Suppressor macrophage (primary cell): ENCODE measurements around the gene NPHP4.

ENCODE experiments used
- DNase-seq, 4 experiments: peaks; one replicate each; pipeline ENCODE4 v3.0.0-alpha.2; 2020 to 2022

NPHP4 gene

DNA sequence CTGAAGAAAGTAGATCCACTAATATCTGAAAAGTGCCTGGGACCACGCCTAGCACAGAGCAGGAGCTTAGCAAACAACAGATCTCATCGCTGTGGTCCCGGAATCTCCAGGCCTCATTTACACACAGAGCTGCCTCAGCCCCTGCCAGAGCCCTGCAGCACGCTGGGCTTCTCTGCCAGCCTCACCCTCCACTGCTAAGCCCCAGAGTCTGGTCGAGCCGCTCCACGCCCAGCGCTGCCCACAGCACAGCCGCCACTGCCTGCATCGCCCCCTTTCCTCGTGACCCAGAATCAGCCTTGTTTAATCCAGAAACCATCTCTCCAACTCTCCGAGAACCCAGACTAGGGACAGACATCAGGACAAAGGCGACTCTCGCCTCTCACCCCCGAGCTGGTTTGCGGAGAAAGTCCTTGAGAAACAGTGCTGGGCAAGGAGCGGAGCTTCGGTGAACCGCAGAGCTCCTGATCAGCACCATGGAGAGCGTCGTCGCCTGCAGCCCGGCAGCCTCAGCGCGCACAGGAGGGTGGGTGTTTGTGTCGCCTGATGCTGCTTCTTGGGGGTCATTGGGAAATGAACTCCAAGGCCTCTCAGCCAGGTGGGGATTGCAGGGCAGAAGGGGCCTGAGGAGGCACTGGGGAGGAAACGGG, 145.1 kb downstream of the NPHP4 start:
- peak; percentile 26 to 59 (median 27) for DNase-seq

DNA sequence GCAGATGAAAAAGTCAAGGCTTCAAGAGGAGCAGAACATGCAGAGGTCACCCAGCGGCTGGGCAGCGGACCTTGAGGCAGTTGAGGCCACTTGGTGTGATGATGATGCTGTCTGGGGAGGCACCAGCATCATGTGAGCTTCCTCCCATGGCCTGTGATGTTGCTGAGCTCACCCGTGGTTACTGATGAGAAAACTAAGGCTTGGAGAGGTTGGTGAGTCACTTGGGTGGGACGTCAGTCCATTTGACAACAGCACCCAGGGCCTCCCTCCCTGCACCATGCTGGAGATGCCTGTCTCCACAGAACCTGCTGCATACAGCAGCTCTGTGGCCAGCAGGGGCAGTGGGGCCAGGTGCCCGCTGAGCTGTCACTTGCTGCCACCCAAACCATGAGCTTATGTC, 146.8 kb downstream of the NPHP4 start:
- DNase-seq = peak in 1 of 4 experiments; percentile 8

DNA sequence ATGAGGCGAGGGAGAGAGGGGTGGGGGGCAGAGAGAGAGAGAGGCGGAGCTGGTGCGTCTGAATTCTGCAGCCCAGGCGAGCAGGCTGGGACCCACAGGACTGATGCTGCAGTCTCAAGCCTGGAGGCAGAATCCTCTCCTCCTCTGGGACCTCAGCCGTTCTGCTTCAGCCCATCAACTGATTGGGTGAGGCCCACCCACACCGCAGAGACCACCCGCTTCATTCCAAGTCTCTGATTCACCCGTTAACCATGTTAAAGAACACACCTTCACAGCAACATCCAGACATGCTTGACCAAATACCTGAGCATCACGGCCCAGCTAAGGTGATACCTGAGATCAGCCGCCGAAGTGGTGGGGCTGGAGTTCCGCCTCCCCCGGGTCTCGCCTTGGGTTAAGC, 147.8 kb downstream of the NPHP4 start:
- DNase-seq = no peak

DNA sequence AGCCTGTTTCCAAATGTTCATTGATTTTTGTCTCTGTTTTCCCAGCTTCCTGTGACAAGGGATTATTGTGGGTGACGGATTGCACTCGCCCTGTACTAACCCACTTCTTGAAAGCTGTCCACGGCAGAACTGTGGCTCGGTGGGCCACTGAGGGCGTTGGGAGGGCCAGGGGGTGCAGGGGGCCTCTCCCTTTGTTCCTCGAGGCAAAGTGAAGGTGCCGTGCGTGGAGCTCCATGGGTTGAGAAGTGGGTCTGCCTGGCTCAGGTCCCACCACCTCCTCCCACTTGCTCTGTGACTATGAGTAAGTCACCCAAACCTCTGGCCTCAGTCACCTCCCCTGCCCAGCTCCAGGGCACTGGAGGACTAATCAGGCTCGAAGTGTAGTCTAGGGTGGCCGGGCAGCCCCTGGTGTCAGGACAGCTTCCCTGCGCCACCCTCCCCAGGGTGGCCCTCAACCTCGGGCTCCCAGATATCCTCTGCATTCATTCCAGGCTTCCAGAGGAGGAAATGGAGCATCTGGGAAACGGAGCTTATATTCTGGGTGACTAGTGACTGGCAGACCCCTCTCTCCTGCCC, 148.6 kb downstream of the NPHP4 start:
- DNase-seq = no peak

DNA sequence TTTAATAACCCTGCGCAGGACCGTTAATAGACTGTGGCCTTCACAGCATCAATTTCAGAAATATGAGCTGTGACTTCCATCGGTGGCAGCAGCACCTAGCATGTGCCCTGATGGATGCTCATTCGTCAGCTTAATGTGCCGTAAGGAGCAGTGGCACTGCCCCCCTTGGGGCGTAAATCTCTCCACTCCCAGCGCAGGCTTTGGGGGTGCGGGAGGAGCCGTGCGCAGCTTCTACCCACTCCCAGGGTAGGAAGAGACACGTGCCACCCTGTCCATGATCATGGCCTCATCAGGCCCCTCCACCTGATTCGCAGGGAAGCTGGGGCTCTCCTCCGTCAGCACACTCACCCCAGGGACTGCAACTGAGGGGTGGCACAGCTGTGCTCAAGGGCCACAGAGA, 149.5 kb downstream of the NPHP4 start:
- no peak for DNase-seq

DNA sequence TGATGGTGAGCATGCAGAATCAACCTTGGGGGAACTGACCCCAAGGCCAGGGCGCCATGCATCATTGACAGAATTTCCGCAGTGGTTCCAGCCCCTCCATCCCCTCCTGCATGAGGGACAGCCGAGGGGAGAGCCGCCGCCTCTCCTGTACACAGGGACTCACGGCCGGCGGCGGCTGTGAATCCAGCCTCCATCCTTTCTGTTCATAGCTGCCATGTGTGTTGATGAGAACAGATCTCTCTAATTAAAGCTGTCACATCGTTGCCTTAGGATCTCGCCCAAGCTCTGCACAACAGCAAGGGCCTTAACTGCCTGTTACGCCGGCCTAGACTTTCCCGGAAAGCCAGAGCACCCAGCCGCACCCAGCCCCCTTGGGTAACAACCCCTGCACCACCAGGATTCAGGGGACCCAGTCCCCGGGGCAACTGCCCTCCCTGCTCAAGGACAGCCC, 151.6 kb downstream of the NPHP4 start:
- no peak for DNase-seq

DNA sequence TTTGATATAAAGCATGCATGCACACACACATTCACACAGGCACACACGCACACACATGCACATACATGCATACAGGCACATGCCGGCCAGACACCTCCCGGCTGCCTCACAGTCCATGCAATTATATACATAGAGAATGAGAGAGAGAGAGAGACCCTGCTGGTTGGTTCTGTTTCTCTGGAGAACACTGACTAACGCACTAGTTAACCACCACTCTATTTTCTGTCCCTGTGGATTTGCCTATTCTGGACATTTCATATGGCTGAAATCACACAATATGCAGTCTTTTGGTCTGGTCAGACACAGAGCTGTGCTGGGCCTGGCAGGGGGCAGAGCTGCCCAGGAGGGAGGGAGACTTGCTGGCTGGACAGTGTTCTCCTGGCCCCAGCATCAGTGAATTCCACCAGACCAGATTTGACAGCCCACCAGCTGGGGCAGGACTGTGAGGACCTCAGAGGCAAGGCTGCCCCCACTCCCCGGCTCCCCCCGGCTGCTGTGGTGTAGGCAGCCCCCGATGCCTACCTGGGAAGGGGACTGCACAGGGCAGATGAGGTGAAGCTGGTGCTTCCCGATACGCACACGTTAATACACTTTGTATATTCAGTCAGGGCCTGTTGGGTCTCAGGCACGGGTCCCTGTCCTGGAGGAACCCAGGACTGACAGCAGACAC, 152.2 kb downstream of the NPHP4 start:
- no peak for DNase-seq

DNA sequence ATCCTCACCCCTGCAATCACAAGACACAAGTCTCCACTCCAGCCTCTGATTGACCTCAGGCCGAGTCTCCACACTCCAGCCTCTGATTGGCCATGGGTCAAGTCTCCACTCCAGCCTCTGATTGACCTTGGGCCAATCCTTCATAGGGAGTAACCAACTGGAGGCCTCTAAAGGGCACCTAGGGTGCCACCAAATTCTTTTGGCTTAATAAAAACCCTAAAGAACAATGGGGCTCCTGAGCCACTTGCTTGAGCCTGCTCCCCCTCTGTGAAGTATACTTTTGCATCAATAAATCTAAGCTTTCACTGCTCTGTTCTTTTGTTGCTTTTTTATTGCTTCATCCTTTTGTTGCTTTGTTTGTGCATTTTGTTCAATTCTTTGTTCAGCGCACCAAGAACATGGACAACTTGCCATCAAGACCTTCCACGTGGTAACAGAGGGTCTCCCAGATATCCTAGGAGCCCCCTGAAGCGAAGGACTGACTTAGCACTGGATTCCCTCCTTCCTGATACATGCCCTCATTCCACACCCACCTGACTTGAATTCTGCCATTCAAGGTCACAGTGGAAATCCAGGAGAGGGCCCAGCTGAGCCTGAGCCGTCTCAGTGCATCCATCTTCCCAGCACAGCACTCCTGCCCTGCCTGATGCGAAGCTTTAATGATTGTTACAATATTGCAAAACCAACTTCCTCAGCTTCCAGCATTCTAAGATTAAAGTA, 152.9 kb downstream of the NPHP4 start:
- DNase-seq = no peak

DNA sequence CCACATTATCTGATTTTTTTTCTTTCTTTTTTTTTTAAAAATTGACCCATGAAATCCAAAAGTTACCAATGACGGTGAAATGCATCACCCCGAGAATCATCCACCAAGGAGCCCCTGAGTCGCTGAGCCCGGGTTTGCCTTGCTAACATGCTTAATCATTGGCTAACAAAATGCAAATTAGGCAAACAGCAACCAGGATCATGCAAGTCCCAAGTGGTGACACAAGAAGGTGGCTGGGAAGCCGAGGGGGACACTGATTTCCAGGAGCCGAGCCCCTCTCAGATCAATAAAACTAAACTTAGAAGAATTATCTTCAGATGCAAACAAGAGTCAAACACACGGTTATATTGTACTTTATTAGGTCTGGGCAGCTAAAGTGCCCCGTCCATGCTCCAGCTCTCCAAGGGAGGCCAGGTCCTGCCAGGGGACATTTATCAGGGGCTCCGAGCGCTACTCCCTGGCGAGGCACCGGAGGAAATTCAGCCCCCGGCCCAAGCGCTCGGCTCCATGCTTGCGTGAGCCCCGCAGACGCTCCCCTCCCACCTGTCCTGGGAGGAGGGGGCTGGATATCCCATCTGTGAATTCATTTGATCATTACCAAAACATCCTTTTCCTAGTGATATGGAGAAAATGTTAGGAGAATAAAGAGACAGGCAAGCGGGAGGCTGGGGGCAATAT, 154.1 kb downstream of the NPHP4 start:
- DNase-seq = no peak

DNA sequence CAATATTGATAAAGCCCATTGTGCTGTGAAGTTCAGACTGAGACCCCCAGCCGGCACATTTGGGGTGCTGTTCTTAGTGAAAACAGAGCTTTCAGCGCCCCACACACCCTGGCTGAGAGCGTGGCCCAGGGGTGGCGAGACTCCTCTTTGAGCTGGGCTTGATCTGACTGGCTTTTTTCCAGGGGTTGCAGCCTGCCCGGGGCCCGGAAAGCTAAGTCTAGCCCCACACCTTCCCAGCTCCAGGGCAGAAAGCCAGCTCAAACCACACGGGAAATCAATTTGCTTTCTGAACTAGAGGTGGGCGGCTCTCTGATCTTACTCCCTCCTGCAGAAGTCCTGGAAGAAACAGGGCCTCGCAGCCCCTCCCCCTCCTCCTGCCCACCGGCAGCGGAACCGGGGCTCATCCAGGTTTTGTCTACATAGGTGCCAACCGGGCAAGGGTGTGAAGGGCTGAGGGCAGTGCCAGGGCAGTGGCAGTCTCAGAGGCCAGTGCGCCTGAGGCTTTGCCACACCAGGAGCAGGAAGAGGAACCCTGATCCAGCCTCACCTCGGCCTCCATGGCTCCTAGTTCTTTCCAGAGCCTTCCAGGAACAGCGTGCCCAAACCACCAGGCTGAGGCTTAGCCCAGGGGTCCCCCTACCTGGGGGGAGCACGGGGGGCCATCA, 155.3 kb downstream of the NPHP4 start:
- no peak for DNase-seq

DNA sequence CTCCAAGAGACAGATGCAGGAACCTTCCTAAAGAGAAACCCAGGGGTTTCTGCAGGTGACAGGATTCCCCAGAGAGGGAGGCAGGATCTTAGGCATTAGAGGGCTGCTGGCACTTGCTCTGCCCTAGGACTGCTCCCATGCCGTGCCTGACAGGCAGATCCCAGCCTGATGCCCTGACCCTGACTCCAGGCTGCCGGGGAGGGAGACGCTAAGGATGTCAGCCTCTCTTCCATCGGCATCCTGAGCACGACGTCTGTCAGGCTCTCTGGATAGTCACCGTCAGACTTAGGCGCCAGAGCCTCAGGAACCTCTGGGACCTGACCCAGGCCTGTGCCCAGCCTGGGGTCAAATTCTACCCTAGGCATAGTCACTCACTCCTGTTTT, 157.1 kb downstream of the NPHP4 start:
- DNase-seq = no peak

DNA sequence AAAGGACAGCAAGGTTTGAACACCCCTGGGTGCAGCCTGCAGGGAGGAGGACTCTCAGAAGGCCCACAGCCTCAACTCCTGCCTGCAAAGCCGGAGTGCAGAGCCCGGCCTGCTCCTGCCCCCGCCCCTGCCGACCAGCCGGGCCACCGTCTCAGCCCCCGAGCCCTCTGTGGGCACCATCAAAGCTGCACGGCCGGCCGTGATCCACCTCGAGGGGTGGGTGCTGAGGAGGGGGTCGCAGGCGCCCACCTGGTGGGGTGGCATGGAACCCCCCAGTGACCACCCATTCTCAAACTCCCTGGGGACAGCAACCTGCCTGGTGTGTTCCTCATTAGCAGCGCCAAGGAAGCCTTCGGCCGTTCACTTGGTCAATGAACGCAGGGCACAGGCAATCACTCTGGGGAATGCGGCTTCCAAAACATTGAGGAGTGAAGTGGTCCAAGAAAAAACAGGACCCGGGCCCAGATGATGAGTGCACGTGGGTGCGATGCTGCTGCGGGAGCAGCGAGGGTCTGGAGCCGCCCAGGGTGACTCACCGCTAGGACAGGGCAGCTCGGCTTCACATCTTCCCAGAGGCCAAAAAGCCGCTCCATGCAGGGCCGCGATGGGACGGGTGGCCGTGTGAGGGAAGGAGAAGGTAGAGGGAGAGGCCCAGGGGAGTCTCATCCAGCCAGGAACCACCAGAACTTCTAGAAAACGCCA, 157.6 kb downstream of the NPHP4 start:
- DNase-seq = no peak

DNA sequence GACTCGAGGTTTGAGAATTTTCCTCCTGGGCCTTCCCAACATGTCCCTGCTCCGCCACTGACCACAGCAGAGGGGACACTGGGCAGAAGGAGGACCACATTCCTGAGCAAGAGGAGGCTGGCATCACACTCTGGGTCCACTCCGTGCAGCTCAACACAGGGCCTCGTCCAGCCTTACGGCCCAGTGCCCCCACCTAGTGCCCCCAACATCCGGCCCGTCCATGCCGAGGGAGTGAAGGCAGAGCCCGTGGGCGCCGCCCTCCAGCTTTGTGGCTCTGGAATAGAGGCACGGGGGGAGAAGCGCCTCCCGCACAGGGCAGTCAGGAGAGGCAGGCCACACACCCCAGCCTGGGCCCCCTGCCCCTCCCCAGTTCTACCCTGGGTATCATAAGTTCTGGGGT, 158.3 kb downstream of the NPHP4 start:
- no peak for DNase-seq

DNA sequence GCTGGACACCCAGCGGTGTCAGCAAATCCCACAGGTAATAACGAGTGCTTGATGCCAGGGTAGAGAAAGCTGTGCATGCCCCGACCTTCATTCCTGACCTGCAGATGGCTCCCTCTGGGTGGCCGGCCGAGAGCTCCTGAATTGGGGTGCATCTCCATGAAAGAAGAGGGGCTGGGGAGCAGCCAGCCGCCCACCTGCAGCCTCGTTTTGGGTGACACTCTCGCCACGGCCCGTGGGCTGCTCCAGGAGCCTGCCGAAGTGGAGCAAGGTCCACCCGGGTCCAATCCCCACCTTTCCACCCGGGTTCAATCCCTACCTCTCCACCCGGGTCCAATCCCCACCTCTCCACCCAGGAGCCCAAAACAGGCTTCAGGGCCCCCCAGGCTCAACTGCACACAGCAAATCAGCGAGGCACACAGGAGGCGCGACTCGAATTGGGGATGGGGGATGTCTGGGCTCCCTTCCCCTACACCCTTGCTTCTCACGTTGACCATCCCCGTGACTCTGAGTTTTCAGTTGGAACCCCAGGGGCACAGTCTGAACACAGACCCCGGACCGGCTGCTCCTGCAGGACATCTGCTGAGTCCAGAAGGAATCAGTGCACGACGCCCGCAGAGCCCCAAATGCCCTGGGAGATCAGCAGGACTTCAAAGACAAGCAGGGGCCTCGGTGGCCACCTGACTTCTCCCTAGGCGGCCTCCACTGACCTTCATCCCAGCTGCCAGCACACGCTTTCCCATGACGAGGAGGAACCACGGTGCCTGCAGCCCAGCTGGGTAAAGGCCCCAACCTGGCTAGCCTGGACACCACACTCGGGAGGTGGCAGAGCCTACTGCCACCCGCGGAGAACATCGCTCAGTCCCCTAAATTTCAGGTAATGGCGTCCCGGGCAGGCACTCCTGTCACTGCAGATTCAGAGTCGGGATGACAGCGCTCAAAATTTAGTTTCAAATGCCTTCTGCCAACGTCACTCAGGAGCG, 159.0 kb downstream of the NPHP4 start:
- DNase-seq = no peak

DNA sequence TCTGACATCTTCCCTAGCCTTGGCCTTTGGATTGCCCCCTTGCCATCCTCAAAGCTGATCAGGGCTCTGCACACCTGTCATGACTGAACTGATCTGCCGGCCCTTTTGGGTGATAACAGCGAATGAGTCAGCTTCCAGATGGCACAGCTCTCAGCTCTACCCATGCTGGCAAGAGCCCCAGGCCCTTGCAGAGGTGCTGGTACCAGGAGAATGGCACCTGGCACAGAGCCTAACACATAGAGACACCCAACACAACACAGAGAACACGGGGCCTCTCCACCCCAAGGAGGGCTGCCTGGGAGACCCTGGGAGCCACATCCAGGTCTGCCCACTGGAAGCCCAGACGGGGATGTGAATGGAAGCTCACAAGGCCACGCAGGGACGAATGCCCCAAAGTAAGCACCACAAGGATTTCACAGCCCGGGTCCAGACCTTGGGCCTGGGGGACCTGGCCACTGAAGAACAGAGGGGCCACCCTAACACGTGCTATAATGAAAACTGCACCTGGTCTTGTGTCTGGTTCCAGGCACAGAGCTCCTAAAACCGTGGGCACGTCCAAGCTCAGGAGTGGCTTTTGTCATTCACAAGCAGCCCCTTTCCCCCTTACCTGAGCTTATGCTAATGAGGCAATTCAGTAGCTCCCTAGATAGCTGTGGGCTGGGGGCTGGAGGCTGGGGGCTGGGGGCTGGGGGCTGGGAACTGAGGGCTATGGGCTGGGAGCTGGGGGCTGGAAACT, 160.5 kb downstream of the NPHP4 start:
- DNase-seq = no peak

DNA sequence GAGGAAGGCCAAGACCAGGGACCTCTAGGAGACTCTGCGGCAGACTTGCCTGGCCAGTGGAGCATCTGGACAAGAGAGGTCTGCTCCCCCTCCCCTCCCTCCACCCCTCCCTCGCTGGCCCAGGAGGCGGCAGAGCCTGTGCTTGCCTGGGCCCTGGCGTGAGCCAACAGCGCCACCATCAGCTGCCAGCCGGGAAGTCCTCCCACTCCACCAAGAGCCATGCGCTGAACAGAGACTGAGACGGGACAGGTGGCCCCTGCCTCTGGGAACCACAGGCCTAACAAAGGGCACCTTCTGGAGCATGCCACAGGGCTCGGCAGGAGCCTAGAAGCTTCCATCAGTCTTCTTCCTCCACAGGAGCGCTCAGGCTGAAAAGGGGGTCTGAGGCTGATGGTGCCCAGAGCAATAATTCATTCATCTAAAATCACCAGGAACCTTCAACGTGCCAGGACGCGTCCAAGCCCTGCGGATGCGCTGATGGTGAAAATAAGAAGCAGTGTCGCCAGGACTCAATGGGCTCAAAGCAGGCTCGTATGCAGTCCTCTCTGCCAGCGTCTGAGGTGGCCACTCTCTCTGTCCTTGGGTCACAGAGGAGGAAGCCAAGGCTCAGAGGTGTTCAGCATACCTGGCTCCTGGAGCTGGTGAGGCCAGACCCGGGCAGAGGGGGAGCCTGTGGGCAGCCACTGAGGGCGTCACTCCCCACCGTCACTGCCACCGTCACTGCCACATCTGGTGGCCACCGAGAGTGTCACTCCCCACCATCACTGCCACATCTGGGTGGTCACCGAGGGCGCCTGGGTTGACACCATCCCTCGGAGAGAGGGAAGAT, 161.2 kb downstream of the NPHP4 start:
- no peak for DNase-seq

DNA sequence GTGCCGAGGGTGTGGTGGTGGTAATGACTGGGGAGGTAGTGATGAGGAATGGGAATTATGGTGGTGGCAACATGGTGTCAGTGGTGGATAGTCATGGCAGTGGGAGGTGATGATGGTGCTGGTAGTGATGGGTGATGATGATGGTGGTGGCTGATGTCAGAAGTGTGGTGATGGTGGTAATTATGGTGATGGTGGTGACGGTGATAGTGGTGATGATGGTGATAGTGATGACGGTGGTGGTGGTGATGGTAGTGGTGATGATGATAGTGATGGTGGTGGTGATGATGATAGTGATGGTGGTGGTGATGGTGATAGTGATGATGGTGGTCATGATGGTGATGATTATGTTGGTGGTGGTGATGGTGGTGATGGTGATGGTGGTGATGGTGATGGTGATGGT, 162.8 kb downstream of the NPHP4 start:
- no peak for DNase-seq

DNA sequence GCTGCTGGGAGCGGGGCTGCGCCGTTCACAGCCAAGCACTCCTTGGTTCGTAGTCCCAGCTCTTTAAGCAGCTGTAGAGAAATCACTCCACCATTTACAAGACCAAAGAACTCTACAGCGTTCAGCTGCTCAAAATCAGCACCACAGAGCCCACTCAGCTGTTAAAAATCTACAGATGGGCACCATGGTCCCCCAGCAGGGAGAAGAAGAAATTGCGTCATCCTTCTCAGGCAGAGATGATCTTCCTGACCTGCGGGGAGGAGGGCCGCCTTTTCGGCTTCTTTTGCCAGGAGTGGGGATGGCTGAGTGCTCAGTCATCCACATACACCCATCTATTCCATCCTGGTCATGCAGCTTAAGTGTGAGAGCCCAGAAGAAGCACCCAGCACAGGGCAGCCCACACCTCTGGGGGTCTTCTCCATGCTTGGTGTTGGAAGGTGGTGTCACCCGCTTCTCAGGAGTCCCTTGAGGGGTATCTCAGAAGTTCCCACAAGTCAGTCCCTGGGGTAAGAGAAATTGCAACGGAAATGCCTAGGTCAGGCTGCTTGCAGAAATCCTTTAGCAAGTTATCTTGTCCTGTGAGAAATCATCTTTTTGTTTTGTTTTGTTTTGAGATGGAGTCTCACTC, 163.8 kb downstream of the NPHP4 start:
- no peak for DNase-seq
